Bronchial epithelial cell (primary cell): Measurements from ENCODE around the gene DNASE1L1. TPM values are rescaled to one million over a fixed set of nuclear protein-coding genes. Genes with fewer than 3 reads are reported as not detected.

Source experiments
- DNase-seq: peaks from one replicate; pipeline ENCODE4 v3.0.0-alpha.2; 2010; ENCODE audit warnings: low read depth
- FAIRE-seq: peaks from 2 replicates; lab custom pipeline; 2011; peaks lifted over from hg19 to GRCh38; lab: Jason Lieb, UNC
- H3K27me3 ChIP-seq: 2 replicates; pipeline ENCODE4 v1.5.1; 2011; ENCODE audit warnings: low read length; ENCODE audit not compliant: control insufficient read depth, insufficient read depth
- H3K36me3 ChIP-seq: 2 replicates; pipeline ENCODE4 v1.5.1; 2011; ENCODE audit warnings: low read length; ENCODE audit not compliant: control insufficient read depth, insufficient read depth
- H3K4me3 ChIP-seq: 2 replicates; pipeline ENCODE4 v1.5.1; 2011; ENCODE audit warnings: mild to moderate bottlenecking, low read depth, low read length, control low read depth
- total RNA-seq: library from RNA; depleted of rRNA; stranded (reverse); fragments of >200 nt; gene quantifications from 2 replicates; pipeline ENCODE4 v1.2.1, GENCODE V29; 2014
- TF ChIP-seq, protein P1 (sequence below): IDR thresholded peaks from 2 replicates; pipeline ENCODE4 v1.5.1; 2011; ENCODE audit warnings: mild to moderate bottlenecking, moderate library complexity, low read length, control low read depth, inconsistent platforms; ENCODE audit not compliant: insufficient read depth, severe bottlenecking

The DNASE1L1 gene
- total RNA-seq, 1 donor from 2014 or later: 38.7 TPM

DNA sequence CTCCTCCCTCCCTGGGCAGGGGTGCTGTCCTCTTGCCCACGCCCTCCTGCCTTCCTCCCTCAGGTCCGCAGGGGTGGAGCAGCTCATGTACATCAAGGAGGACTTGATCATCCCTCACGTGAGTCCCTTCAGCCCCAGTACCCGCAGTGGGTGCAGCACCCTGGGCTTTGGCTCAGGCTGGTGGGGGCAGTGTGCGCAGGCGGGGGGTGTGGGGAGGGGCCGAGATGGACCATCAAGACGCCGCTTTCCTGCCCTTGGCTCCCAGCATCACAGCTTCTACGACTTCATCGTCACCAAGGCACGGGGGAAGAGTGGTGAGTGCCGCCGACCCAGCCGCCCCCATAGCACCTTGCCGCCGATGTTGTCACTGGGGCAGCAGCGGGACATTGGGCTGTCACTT is 40.6 kb upstream of the DNASE1L1 start:
- Histone ChIP-seq H3K4me3 (no peak overlapping the region), H3K27me3 (no peaks in the 10 kb centered on the region), H3K36me3 (peaks cover 16% of the 10 kb centered on the region)
- TF ChIP-seq, protein P1, sequence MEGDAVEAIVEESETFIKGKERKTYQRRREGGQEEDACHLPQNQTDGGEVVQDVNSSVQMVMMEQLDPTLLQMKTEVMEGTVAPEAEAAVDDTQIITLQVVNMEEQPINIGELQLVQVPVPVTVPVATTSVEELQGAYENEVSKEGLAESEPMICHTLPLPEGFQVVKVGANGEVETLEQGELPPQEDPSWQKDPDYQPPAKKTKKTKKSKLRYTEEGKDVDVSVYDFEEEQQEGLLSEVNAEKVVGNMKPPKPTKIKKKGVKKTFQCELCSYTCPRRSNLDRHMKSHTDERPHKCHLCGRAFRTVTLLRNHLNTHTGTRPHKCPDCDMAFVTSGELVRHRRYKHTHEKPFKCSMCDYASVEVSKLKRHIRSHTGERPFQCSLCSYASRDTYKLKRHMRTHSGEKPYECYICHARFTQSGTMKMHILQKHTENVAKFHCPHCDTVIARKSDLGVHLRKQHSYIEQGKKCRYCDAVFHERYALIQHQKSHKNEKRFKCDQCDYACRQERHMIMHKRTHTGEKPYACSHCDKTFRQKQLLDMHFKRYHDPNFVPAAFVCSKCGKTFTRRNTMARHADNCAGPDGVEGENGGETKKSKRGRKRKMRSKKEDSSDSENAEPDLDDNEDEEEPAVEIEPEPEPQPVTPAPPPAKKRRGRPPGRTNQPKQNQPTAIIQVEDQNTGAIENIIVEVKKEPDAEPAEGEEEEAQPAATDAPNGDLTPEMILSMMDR: no peak
- DNase-seq (no peak), FAIRE-seq (no peak)

DNA sequence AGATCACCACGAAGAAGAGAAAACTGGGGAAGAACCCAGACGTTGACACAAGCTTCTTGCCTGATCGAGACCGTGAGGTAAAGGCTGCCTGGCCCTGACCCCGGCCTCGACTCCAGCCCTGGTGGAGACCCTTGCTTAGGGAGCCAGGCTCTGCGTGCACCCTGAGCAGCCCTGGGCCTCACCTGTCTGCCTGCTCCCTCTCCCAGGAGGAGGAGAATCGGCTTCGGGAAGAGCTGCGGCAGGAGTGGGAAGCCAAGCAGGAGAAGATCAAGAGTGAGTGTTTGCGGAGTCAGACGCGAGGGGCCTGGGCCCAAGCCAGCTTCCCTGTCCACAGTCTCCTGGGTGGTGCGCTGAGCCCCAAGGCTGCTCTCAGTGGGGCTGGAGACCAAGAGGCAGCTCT is 39.4 kb upstream of the DNASE1L1 start:
- H3K4me3 ChIP-seq: no peak overlapping the region
- no peaks in the 10 kb centered on the region for H3K27me3 ChIP-seq
- FAIRE-seq: no peak
- peaks cover 16% of the 10 kb centered on the region for H3K36me3 ChIP-seq
- TF ChIP-seq, protein P1: no peak
- no peak for DNase-seq

DNA sequence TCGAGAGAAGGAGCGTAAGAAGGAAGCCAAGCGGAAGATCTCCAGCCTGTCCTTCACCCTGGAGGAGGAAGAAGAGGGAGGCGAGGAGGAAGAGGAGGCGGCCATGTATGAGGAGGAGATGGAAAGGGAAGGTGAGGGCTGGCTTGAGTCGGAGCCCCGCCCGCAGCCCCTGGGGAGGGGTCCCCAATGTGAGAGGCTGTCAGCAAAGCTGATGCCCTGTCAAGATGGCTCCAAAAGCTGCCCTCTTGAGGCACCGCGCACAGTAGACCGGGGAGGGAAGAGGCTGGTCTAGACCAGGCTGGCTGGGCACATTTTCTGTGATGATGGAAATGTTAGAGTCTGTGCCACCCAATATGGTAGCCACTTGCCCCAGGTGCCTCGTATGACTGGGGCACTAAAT is 37.4 kb upstream of the DNASE1L1 start:
- FAIRE-seq (no peak), DNase-seq (no peak)
- TF ChIP-seq, protein P1: no peak
- Histone ChIP-seq H3K4me3 (no peak overlapping the region), H3K36me3 (peaks cover 21% of the 10 kb centered on the region), H3K27me3 (no peaks in the 10 kb centered on the region)

DNA sequence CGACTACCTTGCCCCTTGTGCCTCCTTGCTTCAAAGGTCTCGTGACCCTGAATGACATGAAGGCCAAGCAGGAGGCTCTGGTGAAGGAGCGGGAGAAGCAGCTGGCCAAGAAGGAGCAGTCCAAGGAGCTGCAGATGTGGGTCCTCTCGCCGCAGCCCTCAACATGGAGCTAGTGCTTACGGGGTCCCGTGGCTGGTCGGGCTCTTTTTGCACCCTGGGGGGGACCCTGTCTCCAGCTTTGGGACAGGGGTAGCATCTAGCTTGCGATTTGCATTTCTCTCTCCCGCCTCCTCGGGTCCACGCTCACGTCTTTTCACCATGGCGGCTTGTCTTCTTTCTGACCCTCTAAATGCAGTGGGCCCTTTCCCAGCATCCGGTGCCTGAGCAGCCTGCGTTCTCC is 36.7 kb upstream of the DNASE1L1 start:
- Histone ChIP-seq H3K27me3 (no peaks in the 10 kb centered on the region), H3K36me3 (peaks cover 21% of the 10 kb centered on the region), H3K4me3 (no peak overlapping the region)
- DNase-seq: no peak
- no peak for FAIRE-seq
- TF ChIP-seq, protein P1: no peak

DNA sequence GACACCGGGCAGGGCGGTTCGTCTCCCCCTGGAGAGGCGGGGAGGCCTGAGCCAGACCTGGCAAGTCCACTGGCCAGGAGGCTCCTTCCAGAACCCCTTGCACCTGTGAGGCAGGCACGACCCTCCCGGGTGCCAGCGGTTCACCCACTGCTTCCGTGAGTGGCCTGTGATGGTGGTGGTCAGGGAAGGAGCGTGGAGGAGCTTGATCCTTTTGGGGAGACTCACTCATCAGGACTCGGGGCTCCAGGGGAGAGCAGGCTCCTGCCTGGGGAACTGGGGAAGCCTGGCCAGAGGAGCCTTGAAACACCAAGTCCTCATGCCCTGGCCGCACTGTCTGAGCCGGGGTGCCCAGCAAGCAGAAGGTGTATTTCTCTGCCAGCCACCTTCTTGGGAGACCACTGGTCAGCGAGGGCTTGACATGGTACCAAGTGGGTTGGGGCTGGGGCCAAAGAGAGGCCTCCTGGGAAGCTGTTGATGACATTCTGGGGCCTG is 35.7 kb upstream of the DNASE1L1 start:
- peak overlapping the region; percentile 54 for H3K4me3 ChIP-seq
- DNase-seq: no peak
- no peaks in the 10 kb centered on the region for H3K27me3 ChIP-seq
- TF ChIP-seq, protein P1: no peak
- no peak for FAIRE-seq
- peaks cover 18% of the 10 kb centered on the region for H3K36me3 ChIP-seq
